HEK293 (cell line): ENCODE results near the gene CSTPP1.

ENCODE experiments used
- CTCF ChIA-PET: fragments of 350-600 bp; formaldehyde crosslinking; extraction: SDS; loops from one replicate; lab custom pipeline; 2021; ENCODE audit warnings: antibody characterized with exemption; lab: Yijun Ruan, JAX
- POLR2A ChIA-PET: fragments of 300-600 bp; formaldehyde crosslinking; extraction: SDS; loops from one replicate; lab custom pipeline; 2020; ENCODE audit warnings: antibody characterized with exemption, inconsistent platforms; lab: Yijun Ruan, JAX
- H3K27ac ChIP-seq: fragments of 200-500 bp; sonication (Bioruptor generic); 2 replicates; pipeline ENCODE4 v1.5.1; 2014; ENCODE audit warnings: low read depth, low read length, control low read depth, inconsistent platforms; ENCODE audit errors: extremely low read depth
- H3K36me3 ChIP-seq, 2 experiments: fragments of 200-500 bp in 1 of 2; sonication (Bioruptor generic) in 1 of 2; 1 replicate in 1 of 2; 2 replicates in 1 of 2; pipeline ENCODE4 v1.5.1; 2014 to 2017; ENCODE audit warnings: inconsistent platforms in 2 of 2, low read length in 2 of 2; ENCODE audit not compliant: control insufficient read depth in 2 of 2, insufficient read depth in 1 of 2
- H3K4me1 ChIP-seq: fragments of 200-500 bp; sonication (Bioruptor generic); 2 replicates; pipeline ENCODE4 v1.5.1; 2014; ENCODE audit warnings: mild to moderate bottlenecking, low read length, inconsistent platforms; ENCODE audit not compliant: control insufficient read depth, insufficient read depth
- H3K4me3 ChIP-seq: 2 replicates; pipeline ENCODE4 v1.5.1; 2011; ENCODE audit warnings: low read depth, mild to moderate bottlenecking, control low read depth, low read length, moderate library complexity
- H3K9me3 ChIP-seq: fragments of 200-500 bp; sonication (Bioruptor generic); 2 replicates; pipeline ENCODE4 v1.5.1; 2014; ENCODE audit warnings: low read depth, low read length, inconsistent platforms; ENCODE audit not compliant: control insufficient read depth, insufficient read depth
- BCL6B ChIP-seq: fragments of 450-650 bp; formaldehyde crosslinking; IDR thresholded peaks from 2 replicates; pipeline ENCODE4 v1.5.1; 2017; ENCODE audit warnings: missing biosample characterization, missing genetic modification characterization
- GLI2 ChIP-seq: fragments of 450-650 bp; formaldehyde crosslinking; IDR thresholded peaks from 2 replicates; pipeline ENCODE4; 2017; ENCODE audit warnings: missing biosample characterization, missing genetic modification characterization, low read depth, borderline replicate concordance
- GLIS1 ChIP-seq: fragments of 450-650 bp; formaldehyde crosslinking; IDR thresholded peaks from 2 replicates; pipeline ENCODE4 v1.5.1; 2016; ENCODE audit warnings: missing biosample characterization, missing genetic modification characterization
- HOXA7 ChIP-seq: sonication (generic); formaldehyde crosslinking; IDR thresholded peaks from 2 replicates; pipeline ENCODE4 v1.8.1; 2022; ENCODE audit warnings: missing genetic modification reagents, borderline replicate concordance
- KLF16 ChIP-seq: fragments of 450-650 bp; formaldehyde crosslinking; IDR thresholded peaks from 2 replicates; pipeline ENCODE4 v1.5.1; 2017; ENCODE audit warnings: missing biosample characterization, missing genetic modification characterization
- PRDM1 ChIP-seq: fragments of 450-650 bp; formaldehyde crosslinking; IDR thresholded peaks from 2 replicates; pipeline ENCODE4; 2016; ENCODE audit warnings: missing biosample characterization, missing genetic modification characterization
- PRDM6 ChIP-seq: fragments of 450-650 bp; formaldehyde crosslinking; IDR thresholded peaks from 2 replicates; pipeline ENCODE4 v1.5.1; 2017; ENCODE audit warnings: missing biosample characterization, missing genetic modification characterization
- SP7 ChIP-seq: fragments of 450-650 bp; formaldehyde crosslinking; IDR thresholded peaks from 2 replicates; pipeline ENCODE4 v1.5.1; 2016; ENCODE audit warnings: missing biosample characterization, missing genetic modification characterization
- WT1 ChIP-seq: fragments of 450-650 bp; formaldehyde crosslinking; IDR thresholded peaks from 2 replicates; pipeline ENCODE4 v1.5.1; 2016; ENCODE audit warnings: missing biosample characterization, missing genetic modification characterization
- ZBTB21 ChIP-seq: fragments of 450-650 bp; formaldehyde crosslinking; IDR thresholded peaks from 2 replicates; pipeline ENCODE4 v1.5.1; 2017; ENCODE audit warnings: missing biosample characterization, missing genetic modification characterization
- ZBTB26 ChIP-seq: fragments of 450-650 bp; formaldehyde crosslinking; optimal IDR thresholded peaks from 2 replicates; pipeline ENCODE3; 2016; ENCODE audit warnings: missing biosample characterization, mild to moderate bottlenecking, missing genetic modification characterization
- ZBTB8A ChIP-seq: fragments of 450-650 bp; formaldehyde crosslinking; IDR thresholded peaks from 2 replicates; pipeline ENCODE4 v1.5.1; 2016; ENCODE audit warnings: missing biosample characterization, missing genetic modification characterization
- ZFP69B ChIP-seq: fragments of 450-650 bp; formaldehyde crosslinking; IDR thresholded peaks from 2 replicates; pipeline ENCODE4 v1.5.1; 2016; ENCODE audit warnings: missing biosample characterization, missing genetic modification characterization
- ZNF112 ChIP-seq: fragments of 450-650 bp; formaldehyde crosslinking; IDR thresholded peaks from 2 replicates; pipeline ENCODE4 v1.5.0; 2017; ENCODE audit warnings: missing biosample characterization, missing genetic modification characterization
- ZNF174 ChIP-seq: fragments of 450-650 bp; formaldehyde crosslinking; IDR thresholded peaks from 2 replicates; pipeline ENCODE4 v1.5.0; 2017; ENCODE audit warnings: missing biosample characterization, mild to moderate bottlenecking, missing genetic modification characterization
- ZNF211 ChIP-seq: fragments of 450-650 bp; formaldehyde crosslinking; IDR thresholded peaks from 2 replicates; pipeline ENCODE4 v1.5.1; 2016; ENCODE audit warnings: low read depth, missing biosample characterization, missing genetic modification characterization
- ZNF341 ChIP-seq: fragments of 450-650 bp; formaldehyde crosslinking; IDR thresholded peaks from 2 replicates; pipeline ENCODE4; 2016; ENCODE audit warnings: low read depth, missing biosample characterization, missing genetic modification characterization
- ZNF404 ChIP-seq: fragments of 450-650 bp; formaldehyde crosslinking; IDR thresholded peaks from 2 replicates; pipeline ENCODE4 v1.5.1; 2017; ENCODE audit warnings: missing biosample characterization, missing genetic modification characterization
- ZNF488 ChIP-seq: fragments of 450-650 bp; formaldehyde crosslinking; IDR thresholded peaks from 2 replicates; pipeline ENCODE4 v1.5.1; 2016; ENCODE audit warnings: missing biosample characterization, missing genetic modification characterization
- ZNF623 ChIP-seq: fragments of 450-650 bp; formaldehyde crosslinking; IDR thresholded peaks from 2 replicates; pipeline ENCODE4 v1.5.1; 2016; ENCODE audit warnings: missing biosample characterization, missing genetic modification characterization
- ZNF629 ChIP-seq: fragments of 450-650 bp; formaldehyde crosslinking; IDR thresholded peaks from 2 replicates; pipeline ENCODE4 v1.5.1; 2017; ENCODE audit warnings: missing biosample characterization, missing genetic modification characterization
- ZNF639 ChIP-seq: fragments of 450-650 bp; formaldehyde crosslinking; IDR thresholded peaks from 2 replicates; pipeline ENCODE4 v1.5.1; 2016; ENCODE audit warnings: missing biosample characterization, missing genetic modification characterization
- ZNF660 ChIP-seq: fragments of 450-650 bp; IDR thresholded peaks from 2 replicates; pipeline ENCODE4 v1.5.1; 2018; ENCODE audit warnings: missing biosample characterization, mild to moderate bottlenecking, missing genetic modification characterization
- ZNF664 ChIP-seq: fragments of 450-650 bp; formaldehyde crosslinking; IDR thresholded peaks from 2 replicates; pipeline ENCODE4 v1.5.1; 2016; ENCODE audit warnings: missing biosample characterization, missing genetic modification characterization
- ZNF747 ChIP-seq: fragments of 450-650 bp; formaldehyde crosslinking; IDR thresholded peaks from 2 replicates; pipeline ENCODE4 v1.5.1; 2016; ENCODE audit warnings: missing biosample characterization, missing genetic modification characterization
- ZNF76 ChIP-seq: fragments of 450-650 bp; formaldehyde crosslinking; IDR thresholded peaks from 2 replicates; pipeline ENCODE4; 2016; ENCODE audit warnings: low read depth, missing biosample characterization, missing genetic modification characterization, borderline replicate concordance

Gene CSTPP1

GRCh38 chr11:47067401-47067800 is 130.8 kb downstream of the CSTPP1 start:
- Histone ChIP-seq H3K9me3 (no peaks in the 10 kb centered on the region), H3K4me3 (no peak overlapping the region), H3K36me3 (no peaks in the 10 kb centered on the region)
- TF ChIP-seq HOXA7 (CRISPR knock-in tag) (no peak), ZBTB26 (tag by site-specific recombination) (no peak), KLF16 (tag by site-specific recombination) (no peak), ZNF112 (no peak), WT1 (tag by site-specific recombination) (no peak), ZNF341 (tag by site-specific recombination) (no peak), GLI2 (tag by site-specific recombination) (no peak), ZNF639 (no peak), ZBTB21 (tag by site-specific recombination) (no peak), ZNF211 (no peak), ZNF488 (no peak), SP7 (no peak), PRDM6 (no peak), ZNF174 (tag by site-specific recombination) (no peak), ZNF623 (no peak), GLIS1 (no peak)
- TF ChIP-seq, all 188 proteins: peak for 0
- ChIA-PET CTCF (interaction anchor here (0.6 to 1.1 kb wide), 3 partner anchors 9 to 161 kb away, joined by 3 to 5 read pairs (median 4); no protein-coding TSS in a partner anchor), POLR2A (no interaction called here)
- Histone ChIP-seq H3K4me1 (peaks cover 5% of the 10 kb centered on the region; the same call in 1 of the 2 replicates), H3K27ac (no peak overlapping the region)

GRCh38 chr11:47070769-47071168 is 134.2 kb downstream of the CSTPP1 start:
- TF ChIP-seq PRDM1 (tag by site-specific recombination) = peak; percentile 93
- no peak for TF ChIP-seq ZNF629
- TF ChIP-seq, all 188 proteins: peak for 1
- ChIA-PET CTCF (no interaction called here), POLR2A (interaction anchor here (0.5 kb wide), 1 partner anchor 18 kb away, joined by 3 read pairs; no protein-coding TSS in a partner anchor)

GRCh38 chr11:47071341-47071740 is 134.8 kb downstream of the CSTPP1 start:
- Histone ChIP-seq H3K9me3 (no peaks in the 10 kb centered on the region), H3K4me1 (peaks cover 5% of the 10 kb centered on the region; the same call in 1 of the 2 replicates), H3K4me3 (no peak overlapping the region), H3K27ac (no peak overlapping the region), H3K36me3 (no peaks in the 10 kb centered on the region)
- CTCF ChIA-PET = no interaction called here
- POLR2A ChIA-PET = no interaction called here
- no peak for TF ChIP-seq GLI2 (tag by site-specific recombination)
- TF ChIP-seq BCL6B (tag by site-specific recombination) = no peak
- no peak for TF ChIP-seq ZFP69B (tag by site-specific recombination)
- no peak for TF ChIP-seq ZBTB8A (tag by site-specific recombination)
- no peak for TF ChIP-seq ZNF747 (tag by site-specific recombination)
- TF ChIP-seq ZNF660 (tag by site-specific recombination) = no peak
- TF ChIP-seq ZNF76 (tag by site-specific recombination) = no peak
- TF ChIP-seq ZNF404 (tag by site-specific recombination) = no peak
- TF ChIP-seq ZNF664 (tag by site-specific recombination) = no peak

More at GRCh38 chr11:47070769-47071168, 134.2 kb downstream of the CSTPP1 start:
- no peak overlapping the region for H3K27ac ChIP-seq
- H3K4me3 ChIP-seq = no peak overlapping the region
- H3K4me1 ChIP-seq = peaks cover 5% of the 10 kb centered on the region; the same call in 1 of the 2 replicates
- no peaks in the 10 kb centered on the region for H3K9me3 ChIP-seq
- H3K36me3 ChIP-seq = no peaks in the 10 kb centered on the region
